Gastrocnemius medialis (tissue), 4 donors: ENCODE data around the gene CHSY1.

Source experiments
- CTCF ChIP-seq, 5 experiments: fragments of 450-650 bp in 3 of 5; fragments of 200-600 bp in 2 of 5; sonication (generic) in 2 of 5; IDR thresholded peaks in 4 of 5; conservative IDR thresholded peaks in 1 of 5; 1 replicate in 4 of 5; 2 replicates in 1 of 5; pipeline ENCODE4 v1.5.1; 2016 to 2019; ENCODE audit warnings: antibody characterized with exemption in 5 of 5, mild to moderate bottlenecking in 3 of 5, moderate library complexity in 3 of 5
- POLR2A ChIP-seq, 2 donors: fragments of 450-650 bp; IDR thresholded peaks; one replicate each; pipeline ENCODE4 v1.6.1; 2017; ENCODE audit warnings: antibody characterized with exemption in 2 of 2, mild to moderate bottlenecking in 2 of 2, moderate library complexity in 2 of 2

DNA sequence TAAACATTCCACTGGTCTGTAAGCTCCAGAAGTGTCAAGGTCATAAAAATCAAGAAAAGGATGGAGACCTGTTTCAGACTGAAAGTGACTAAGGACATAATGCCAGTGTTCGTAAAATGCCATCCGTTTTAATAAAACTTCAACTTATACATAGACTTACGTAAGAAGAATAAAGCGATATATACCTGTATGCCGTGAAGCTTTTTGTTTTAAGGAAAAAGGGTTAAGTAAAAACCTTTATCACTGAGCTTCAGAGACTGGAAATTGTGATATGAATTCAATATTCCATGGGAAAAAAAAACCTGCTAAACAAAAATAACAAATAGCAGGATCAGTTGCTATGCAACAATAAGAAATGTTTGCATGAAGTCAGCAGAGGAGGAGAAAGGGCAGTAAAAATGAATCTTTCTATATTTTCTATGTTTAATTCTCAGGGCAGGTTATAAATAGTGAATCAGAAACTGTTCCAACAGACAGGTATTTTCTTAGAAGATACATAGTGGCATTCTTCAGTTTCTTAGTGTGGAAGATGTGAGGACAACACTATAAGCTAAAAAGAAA lies 42.5 kb downstream of the CHSY1 start:
- TF ChIP-seq CTCF (IDR thresholded peaks at IDR 0.05 in 4 of 5, conservative IDR thresholded peaks at IDR 0.05 in 1 of 5) (no peak), POLR2A (IDR thresholded peaks at IDR 0.05) (no peak)
